Tibial nerve (tissue), 3 donors: Measurements from ENCODE around the gene PDK3.

Experiments
- CTCF ChIP-seq, 5 experiments: fragments of 200-600 bp in 3 of 5; fragments of 450-650 bp in 2 of 5; sonication (generic) in 3 of 5; IDR thresholded peaks; one replicate each; pipeline ENCODE4 v1.5.1; 2016 to 2019; ENCODE audit warnings: antibody characterized with exemption in 5 of 5, mild to moderate bottlenecking in 3 of 5, moderate library complexity in 2 of 5
- POLR2A ChIP-seq, 2 donors: fragments of 450-650 bp; IDR thresholded peaks; one replicate each; pipeline ENCODE4 v1.6.1; 2017; ENCODE audit warnings: antibody characterized with exemption in 2 of 2, mild to moderate bottlenecking in 2 of 2, moderate library complexity in 2 of 2

GRCh38 chrX:24426921-24427746 is 38.0 kb upstream of the PDK3 start:
- TF ChIP-seq POLR2A (IDR thresholded peaks at IDR 0.05), result no peak
- no peak for TF ChIP-seq CTCF (IDR thresholded peaks at IDR 0.05)
